NAMALWA (cell line): ENCODE measurements around the gene PMCH.
A peak's percentile ranks its signal among the peaks of the same experiment; 100 is the strongest.
"Not testable (repeated sequence)": the region's sequence is repeated elsewhere in the genome, so short reads cannot be mapped to it uniquely, and the experiment has no call there.

Experiments used
- DNase-seq: peaks from one replicate; pipeline ENCODE4 v3.0.0-alpha.2; 2015; ENCODE audit warnings: low spot score

Gene PMCH, protein sequence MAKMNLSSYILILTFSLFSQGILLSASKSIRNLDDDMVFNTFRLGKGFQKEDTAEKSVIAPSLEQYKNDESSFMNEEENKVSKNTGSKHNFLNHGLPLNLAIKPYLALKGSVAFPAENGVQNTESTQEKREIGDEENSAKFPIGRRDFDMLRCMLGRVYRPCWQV

GRCh38 chr12:102197789-102198188 is at the start of gene PMCH:
Gene PMCH, minus strand, starts transcription at chr12:102197833. Its CDS starts 63 bp downstream, at chr12:102197770.
- no peak for DNase-seq

DNA sequence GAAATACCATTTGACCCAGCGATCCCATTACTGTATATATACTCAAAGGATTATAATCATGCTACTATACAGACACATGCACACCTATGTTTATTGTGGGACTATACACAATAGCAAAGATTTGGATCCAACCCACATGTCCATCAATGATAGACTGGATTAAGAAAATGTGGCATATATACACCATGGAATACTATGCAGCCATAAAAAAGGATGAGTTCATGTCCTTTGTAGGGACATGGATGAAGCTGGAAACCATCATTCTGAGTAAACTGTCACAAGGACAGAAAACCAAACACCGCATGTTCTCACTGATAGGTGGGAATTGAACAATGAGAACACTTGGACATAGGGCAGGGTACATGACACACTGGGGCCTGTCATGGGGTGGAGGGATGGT is 43.2 kb upstream of the PMCH start:
- not testable (repeated sequence) for DNase-seq

- DNase-seq = no peak
Measured at GRCh38 chr12:102234599-102234998, 37.0 kb upstream of the PMCH start.

DNA sequence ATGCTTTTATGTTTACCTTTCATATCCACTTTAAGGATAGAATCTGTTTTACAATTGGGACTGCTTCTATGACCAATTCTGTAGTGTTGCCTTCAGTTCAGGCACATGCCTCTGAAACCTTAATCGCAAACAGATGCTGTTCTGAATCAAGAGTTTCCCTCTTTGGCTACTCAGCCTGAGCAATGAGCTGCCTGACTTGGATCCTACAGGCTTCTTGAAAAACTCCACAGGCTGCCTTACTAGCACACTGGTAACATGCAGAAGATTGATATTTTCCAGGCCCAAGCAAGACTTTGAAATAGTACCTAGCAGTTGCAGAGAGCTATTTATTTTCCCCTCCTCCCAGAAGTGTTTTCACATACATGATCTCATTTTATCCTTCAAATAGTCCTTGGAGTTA is 34.8 kb upstream of the PMCH start:
- DNase-seq = no peak

- no peak for DNase-seq
Measured at GRCh38 chr12:102232036-102232435, 34.4 kb upstream of the PMCH start.

DNA sequence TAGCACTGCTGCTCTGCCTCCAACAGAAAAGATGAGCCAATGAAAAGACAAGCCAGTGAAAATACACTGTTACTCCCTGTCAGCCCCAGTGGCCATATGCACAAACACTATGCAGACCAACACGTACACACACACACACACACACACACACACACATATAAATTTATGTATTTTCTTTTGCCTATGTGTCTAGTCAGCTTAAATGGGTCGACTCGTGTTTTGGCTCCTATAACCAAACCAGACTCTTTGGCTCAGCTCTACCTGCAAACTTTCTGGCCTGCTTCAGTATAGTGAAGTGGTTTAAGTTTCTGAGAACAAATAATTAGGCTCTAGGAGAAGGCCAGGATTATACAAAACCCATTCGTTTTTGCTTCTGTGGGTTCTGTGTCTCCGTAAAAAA is 30.3 kb upstream of the PMCH start:
- no peak for DNase-seq

DNA sequence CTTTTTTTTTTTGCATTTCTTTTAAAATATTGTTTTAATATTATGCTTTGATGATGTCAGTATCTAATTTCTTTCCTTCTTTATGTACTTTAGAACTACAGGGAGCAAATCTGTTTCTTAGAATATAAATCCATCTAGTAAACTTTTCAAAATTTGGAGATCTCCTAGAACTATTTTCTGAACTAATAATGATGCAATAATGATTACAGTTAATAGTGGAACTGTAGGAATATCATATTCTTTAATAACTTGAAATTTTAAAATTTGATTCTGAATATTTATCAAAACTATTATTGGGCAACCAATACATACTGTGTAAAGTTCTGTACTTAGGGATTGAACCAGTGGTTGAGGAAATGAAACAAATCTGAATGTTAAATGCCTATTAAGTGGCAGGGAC is 23.1 kb upstream of the PMCH start:
- DNase-seq = no peak

DNA sequence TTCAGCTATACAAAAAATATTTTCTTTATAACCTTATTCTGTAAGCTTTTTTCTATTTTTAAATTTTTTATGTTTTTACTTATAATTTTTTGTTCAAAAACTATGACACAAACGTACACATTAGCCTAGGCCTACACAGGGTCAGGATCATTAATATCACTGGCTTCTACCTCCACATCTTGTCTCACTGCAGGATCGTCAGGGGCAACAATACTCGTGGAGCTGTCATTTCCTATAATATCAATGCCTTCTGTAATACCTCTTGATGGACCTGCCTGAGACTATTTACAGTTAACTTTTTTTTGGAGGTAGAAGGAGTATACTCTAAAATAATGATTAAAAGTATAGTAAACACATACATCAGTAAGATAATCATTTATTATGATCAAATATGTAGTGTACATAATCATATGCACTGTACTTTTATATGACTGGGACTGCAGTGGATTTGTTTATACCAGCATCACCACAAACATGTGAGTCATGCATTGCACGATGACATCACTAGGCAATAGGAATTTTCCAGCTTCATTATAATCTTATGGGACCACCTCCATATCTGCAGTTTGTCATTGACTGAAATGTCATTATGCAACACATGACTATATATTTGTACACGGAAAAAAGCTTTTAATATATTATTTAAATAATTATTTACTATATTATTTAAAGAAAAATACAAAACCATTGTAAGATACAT is 18.5 kb upstream of the PMCH start:
- DNase-seq = no peak

GRCh38 chr12:102204025-102204424 is 6.4 kb upstream of the PMCH start:
- DNase-seq = no peak

GRCh38 chr12:102202556-102202955 is 4.9 kb upstream of the PMCH start:
- DNase-seq = no peak

DNA sequence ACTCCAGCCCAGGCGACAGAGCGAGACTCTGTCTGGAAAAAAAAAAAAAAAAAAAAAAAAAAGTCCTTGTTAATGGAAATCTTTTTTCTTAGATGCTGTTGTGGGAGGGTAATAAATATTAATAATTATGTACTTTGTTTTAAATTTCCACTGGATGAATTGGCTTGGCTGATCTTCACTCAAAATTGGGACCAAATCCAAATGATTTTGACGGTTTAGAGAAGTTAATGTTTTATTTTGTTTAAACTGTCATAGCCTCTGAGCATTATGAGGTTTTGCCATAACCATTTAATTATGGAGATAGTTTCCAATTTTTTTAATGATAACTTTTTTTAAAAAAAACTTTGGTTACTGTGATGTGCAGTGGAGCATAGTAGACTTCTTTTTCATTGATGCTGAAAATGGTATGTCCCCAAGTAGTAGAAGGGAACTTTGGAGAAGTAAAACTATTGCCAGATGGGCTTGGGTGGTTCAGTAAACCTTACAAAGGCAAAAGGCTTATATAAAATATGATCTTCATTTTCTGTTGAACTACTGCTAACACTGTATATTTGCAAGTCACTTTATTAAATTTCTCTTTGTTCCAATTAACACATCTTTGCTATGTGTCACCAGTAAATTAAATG is 3.9 kb upstream of the PMCH start:
- DNase-seq = no peak

DNA sequence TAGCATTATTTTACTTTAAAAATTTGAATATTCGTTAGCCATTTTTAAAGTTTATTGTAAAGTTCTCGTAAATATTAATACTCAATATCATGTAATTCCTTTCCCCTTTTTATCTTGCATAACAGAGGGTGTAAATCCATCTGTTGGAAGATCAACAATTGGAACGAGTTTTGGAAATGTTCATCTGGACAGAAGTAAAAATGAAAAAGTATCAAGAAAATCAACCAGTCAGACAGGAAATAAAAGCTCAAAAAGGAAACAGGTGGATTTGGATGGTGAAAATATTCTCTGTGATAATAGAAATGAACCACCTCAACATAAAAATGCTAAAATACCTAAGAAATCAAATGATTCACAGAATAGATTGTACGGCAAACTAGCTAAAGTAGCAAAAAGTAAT is 1.8 kb downstream of the PMCH start:
- no peak for DNase-seq

- no peak for DNase-seq
Measured at GRCh38 chr12:102182635-102183034, 15.0 kb downstream of the PMCH start.

- DNase-seq = no peak
Measured at GRCh38 chr12:102174761-102175160, 22.9 kb downstream of the PMCH start.

- DNase-seq = no peak
Measured at GRCh38 chr12:102174117-102174516, 23.5 kb downstream of the PMCH start.

DNA sequence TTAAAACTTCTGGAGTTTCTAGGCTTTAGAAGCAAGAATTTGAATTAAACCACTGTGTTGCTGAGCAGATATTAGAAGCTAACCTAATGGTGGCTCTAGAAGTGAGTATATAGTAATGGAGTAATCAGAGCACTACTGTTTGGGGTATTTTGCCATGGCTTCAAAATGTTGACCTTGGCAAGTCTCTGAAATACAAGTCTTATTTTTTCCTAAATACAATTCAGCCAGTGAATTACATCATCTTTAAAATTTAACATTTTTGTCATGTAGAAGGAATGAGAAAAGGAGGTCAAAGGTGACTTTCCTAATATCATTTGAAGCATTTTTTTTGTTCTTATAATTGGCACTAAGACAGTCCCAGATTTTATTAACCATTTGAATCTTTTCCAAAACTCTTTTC is 25.2 kb downstream of the PMCH start:
- DNase-seq = no peak

DNA sequence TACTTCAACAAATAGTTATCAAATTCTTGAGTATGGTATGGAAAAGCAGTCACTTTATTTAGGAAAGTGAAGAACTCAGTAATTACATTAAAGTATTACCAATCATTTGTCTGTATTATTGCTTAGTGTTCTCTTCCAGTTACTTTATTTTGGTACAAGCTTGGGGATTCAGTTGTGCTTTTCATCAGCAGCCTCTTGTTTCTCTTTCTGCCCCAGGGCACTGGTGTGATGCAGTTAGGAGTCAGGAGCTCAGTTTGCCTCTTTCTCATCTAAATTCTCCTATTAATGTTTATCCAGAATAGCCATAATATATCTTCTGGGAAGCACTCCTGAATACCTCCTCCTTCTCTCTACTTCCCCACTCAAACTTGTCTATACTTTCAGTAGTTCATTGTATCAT is 25.7 kb downstream of the PMCH start:
- no peak for DNase-seq

DNA sequence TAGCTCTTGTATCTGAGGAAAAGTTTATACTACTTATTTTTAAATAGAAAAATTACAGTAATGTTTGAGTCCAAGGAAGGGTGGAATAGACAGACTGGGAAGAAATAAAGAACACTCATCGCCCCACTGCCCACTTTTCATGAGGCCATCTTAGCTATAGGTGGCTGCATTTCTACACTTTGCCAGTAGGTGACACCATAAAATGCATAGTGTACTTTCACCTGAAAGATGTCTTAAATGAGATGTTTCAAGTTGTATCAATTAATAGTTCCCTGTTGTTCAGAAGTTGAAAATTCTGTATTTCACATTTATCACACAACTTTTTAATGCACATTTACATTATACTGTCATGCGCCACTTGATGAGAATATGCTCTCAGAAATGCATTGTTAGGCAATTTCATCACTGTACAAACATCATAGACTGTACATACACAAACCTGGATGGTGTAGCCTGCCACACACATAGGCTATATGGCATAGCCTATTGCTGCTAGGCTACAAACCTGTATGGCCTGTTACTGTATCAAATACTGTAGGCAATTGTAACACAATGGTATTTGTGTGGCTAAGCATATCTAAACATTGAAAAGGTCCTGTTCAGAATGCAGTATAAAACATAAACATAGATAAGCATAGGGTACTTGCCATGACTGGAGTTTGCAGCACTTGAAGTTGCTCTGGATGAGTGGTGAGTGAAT is 27.6 kb downstream of the PMCH start:
- DNase-seq = peak; percentile 48

DNA sequence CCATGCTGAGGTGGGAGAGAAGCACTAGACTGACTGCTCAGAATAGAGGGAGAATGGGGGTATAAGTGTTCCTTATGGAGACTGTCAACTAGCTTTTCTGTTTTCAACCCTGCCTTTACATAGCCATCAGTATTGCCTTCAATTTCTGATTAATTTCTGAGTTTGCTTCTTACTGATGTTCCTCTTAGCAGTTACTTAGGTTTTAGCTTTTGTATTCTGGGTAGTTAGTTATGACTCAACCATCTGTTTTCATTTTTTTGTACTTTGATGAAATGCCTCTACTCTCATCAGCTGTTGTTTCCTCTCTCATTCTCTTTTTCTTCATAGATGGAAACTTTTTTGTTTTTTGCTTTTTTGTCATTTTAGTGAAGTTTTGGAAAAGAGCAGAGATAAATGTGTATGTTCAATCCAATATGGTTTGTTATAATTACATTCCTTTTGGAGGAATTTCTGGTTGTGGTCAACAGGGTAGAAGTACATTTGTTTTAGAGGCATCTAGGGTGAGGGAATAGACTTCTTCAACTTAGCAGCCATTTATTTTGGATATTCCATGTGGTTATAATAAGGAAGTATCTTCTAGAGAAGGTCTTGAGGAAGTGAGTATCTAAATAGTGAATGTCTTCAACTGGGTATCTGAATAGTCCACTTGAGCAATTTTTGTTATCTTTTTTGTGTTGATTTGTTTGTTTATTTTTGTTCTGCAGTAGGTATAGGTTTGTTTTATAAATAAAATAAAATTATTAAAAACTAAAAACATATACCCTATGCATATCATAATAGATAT is 29.6 kb downstream of the PMCH start:
- DNase-seq = no peak

- DNase-seq = no peak
Measured at GRCh38 chr12:102163383-102163782, 34.2 kb downstream of the PMCH start.

- DNase-seq = not testable (repeated sequence)
Measured at GRCh38 chr12:102155206-102155605, 42.4 kb downstream of the PMCH start.

DNA sequence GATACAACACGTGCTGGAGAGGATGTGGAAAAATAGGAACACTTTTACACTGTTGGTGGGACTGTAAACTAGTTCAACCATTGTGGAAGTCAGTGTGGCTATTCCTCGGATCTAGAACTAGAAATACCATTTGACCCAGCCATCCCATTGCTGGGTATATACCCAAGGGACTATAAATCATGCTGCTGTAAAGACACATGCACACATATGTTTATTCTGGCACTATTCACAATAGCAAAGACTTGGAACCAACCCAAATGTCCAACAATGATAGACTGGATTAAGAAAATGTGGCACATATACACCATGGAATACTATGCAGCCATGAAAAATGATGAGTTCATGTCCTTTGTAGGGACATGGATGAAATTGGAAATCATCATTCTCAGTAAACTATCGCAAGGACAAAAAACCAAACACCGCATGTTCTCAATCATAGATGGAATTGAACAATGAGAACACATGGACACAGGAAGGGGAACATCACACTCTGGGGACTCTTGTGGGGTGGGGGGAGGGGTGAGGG is 50.5 kb downstream of the PMCH start:
- DNase-seq = not testable (repeated sequence)
